Stimulated activated CD8-positive, alpha-beta memory T cell treated with anti-CD3 and anti-CD28 coated beads, Interleukin-7, amount 100 ng/mL, for 1 hour (primary cell): ENCODE data around the gene ABHD16A.

Experiments used
- DNase-seq, 2 donors: peaks; one replicate each; pipeline ENCODE4 v3.0.0-alpha.2; 2020; ENCODE audit warnings: low read depth in 2 of 2

The ABHD16A gene

GRCh38 chr6:31702819-31703716, at the start of gene ABHD16A:
Gene ABHD16A, minus strand, starts transcription at chr6:31703324. Its CDS starts 43 bp downstream, at chr6:31703281.
- DNase-seq, result peak; percentile 93

GRCh38 chr6:31752739-31753319, 49.7 kb upstream of the ABHD16A start:
- DNase-seq, result no peak

- no peak for DNase-seq
Measured at GRCh38 chr6:31750411-31751022, 47.4 kb upstream of the ABHD16A start.

GRCh38 chr6:31749301-31750036, 46.3 kb upstream of the ABHD16A start:
- DNase-seq, result no peak

- no peak for DNase-seq
Measured at GRCh38 chr6:31744422-31744821, 41.3 kb upstream of the ABHD16A start.

GRCh38 chr6:31742894-31743293, 39.8 kb upstream of the ABHD16A start:
- DNase-seq, result no peak

- DNase-seq, result no peak
Measured at GRCh38 chr6:31741815-31742214, 38.7 kb upstream of the ABHD16A start.

GRCh38 chr6:31740397-31741223, 37.5 kb upstream of the ABHD16A start:
- DNase-seq, result no peak

GRCh38 chr6:31739639-31740396, 36.7 kb upstream of the ABHD16A start, which contains the start of gene MSH5:
Gene MSH5, plus strand, starts transcription at chr6:31740005. Its CDS starts 462 bp downstream, at chr6:31740467.
- DNase-seq, result peak; percentile 89 to 90

- peak; percentile 39 to 45 for DNase-seq
Measured at GRCh38 chr6:31737991-31738979, 35.2 kb upstream of the ABHD16A start.

- no peak for DNase-seq
Measured at GRCh38 chr6:31737315-31737990, 34.3 kb upstream of the ABHD16A start.

- DNase-seq, result no peak
Measured at GRCh38 chr6:31736768-31737314, 33.7 kb upstream of the ABHD16A start.

GRCh38 chr6:31736021-31736767, 33.1 kb upstream of the ABHD16A start, which contains the start of gene CLIC1:
Gene CLIC1, minus strand, starts transcription at chr6:31736530. Its CDS starts 230 bp downstream, at chr6:31736300.
- DNase-seq, result peak; percentile 28 to 61

GRCh38 chr6:31734821-31735406, 31.8 kb upstream of the ABHD16A start:
- DNase-seq, result peak in 1 of 2 donors; percentile 37

- no peak for DNase-seq
Measured at GRCh38 chr6:31734247-31734820, 31.2 kb upstream of the ABHD16A start.

- no peak for DNase-seq
Measured at GRCh38 chr6:31733734-31734133, 30.6 kb upstream of the ABHD16A start.
